ENCODE data around the gene GIGYF2.

DNA sequence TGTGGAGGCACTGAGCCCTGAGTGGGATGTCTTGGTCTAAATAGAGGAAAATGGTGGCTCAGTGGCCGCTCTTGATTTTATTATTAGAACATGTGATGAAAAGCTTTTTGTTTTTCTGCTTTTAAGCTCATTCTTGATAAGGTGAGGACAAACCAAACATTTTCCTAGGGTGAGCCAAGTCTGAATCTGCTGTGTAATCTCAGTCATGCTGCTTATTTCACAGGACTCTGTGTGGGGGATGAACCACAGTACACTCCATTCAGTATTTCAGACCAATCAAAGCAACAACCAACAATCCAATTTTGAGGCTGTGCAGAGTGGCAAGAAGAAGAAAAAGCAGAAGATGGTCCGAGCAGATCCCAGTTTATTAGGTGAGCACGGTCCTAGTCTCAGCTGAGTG, 152.9 kb downstream of the GIGYF2 start:
- no peak for TF ChIP-seq ZNF565 (CRISPR knock-in tag; conservative IDR thresholded peaks at IDR 0.05; ENCODE audit: low read depth)
- no peak for TF ChIP-seq ESRRG (CRISPR knock-in tag; IDR thresholded peaks at IDR 0.05)

Data from SK-N-SH treated with all-trans-retinoic acid at 6 μM for 48 hours (cell line).